Measurements from ENCODE around the gene DTX3L. TPM values are rescaled to one million over a fixed set of nuclear protein-coding genes. Genes with fewer than 3 reads are reported as not detected.
A peak's percentile ranks its signal among the peaks of the same experiment; 100 is the strongest.

DTX3L gene
- total and polyA plus RNA-seq, 2 of the 13 experiments (the other 11 are each of a cell fraction or from before 2014, with no cell fraction given), result 2.5 to 10.9 TPM

GRCh38 chr3:122572940-122573412 lies 8.8 kb downstream of the DTX3L start (continued):
- TF ChIP-seq ZNF646 (CRISPR knock-in tag; IDR thresholded peaks at IDR 0.05) (no peak), NFYB (CRISPR knock-in tag; IDR thresholded peaks at IDR 0.05) (no peak), ZNF670 (CRISPR knock-in tag; IDR thresholded peaks at IDR 0.05; ENCODE audit: borderline replicate concordance) (no peak), FOXA3 (CRISPR knock-in tag; IDR thresholded peaks at IDR 0.05) (peak; percentile 66), SUZ12 (IDR thresholded peaks at IDR 0.05; ENCODE audit: low read depth, low read length) (no peak), PTBP1 (IDR thresholded peaks at IDR 0.05; ENCODE audit: low read depth, low read length, poor library complexity, severe bottlenecking) (no peak), ZNF883 (CRISPR knock-in tag; IDR thresholded peaks at IDR 0.05; ENCODE audit: not compliant biosample characterization) (no peak), PAX8 (CRISPR knock-in tag; IDR thresholded peaks at IDR 0.05; ENCODE audit: borderline replicate concordance) (no peak), ZFP1 (CRISPR knock-in tag; IDR thresholded peaks at IDR 0.05) (no peak), HHEX (CRISPR knock-in tag; IDR thresholded peaks at IDR 0.05) (no peak), FOXC1 (CRISPR knock-in tag; IDR thresholded peaks at IDR 0.05; ENCODE audit: borderline replicate concordance) (no peak), KDM5B (CRISPR knock-in tag; IDR thresholded peaks at IDR 0.05; ENCODE audit: borderline replicate concordance) (no peak), MIER2 (CRISPR knock-in tag; IDR thresholded peaks at IDR 0.05) (no peak), KLF9 (CRISPR knock-in tag; IDR thresholded peaks at IDR 0.05; ENCODE audit: low read depth) (no peak), ZNF713 (CRISPR knock-in tag; IDR thresholded peaks at IDR 0.05) (no peak), HMG20B (CRISPR knock-in tag; conservative IDR thresholded peaks at IDR 0.05) (0 out of 2 replicates have a peak, but pooled peaks have one; percentile 52), NFYC (CRISPR knock-in tag; IDR thresholded peaks at IDR 0.05) (no peak), ISX (CRISPR knock-in tag; conservative IDR thresholded peaks at IDR 0.05) (no peak), ZBTB14 (CRISPR knock-in tag; IDR thresholded peaks at IDR 0.05) (no peak), ZKSCAN8 (CRISPR knock-in tag; IDR thresholded peaks at IDR 0.05; ENCODE audit: borderline replicate concordance) (no peak), NCOA5 (CRISPR knock-in tag; IDR thresholded peaks at IDR 0.05) (no peak), FOXO1 (CRISPR knock-in tag; IDR thresholded peaks at IDR 0.05) (no peak; the same call in 1 of the 2 replicates), ARNT (IDR thresholded peaks at IDR 0.05) (no peak), SNAI1 (CRISPR knock-in tag; IDR thresholded peaks at IDR 0.05; ENCODE audit: borderline replicate concordance) (no peak), MXD4 (CRISPR knock-in tag; IDR thresholded peaks at IDR 0.05) (no peak), SMAD1 (CRISPR knock-in tag; IDR thresholded peaks at IDR 0.05; ENCODE audit: borderline replicate concordance, low read depth) (no peak), ZMYM4 (CRISPR knock-in tag; IDR thresholded peaks at IDR 0.05) (peak; percentile 60), DR1 (CRISPR knock-in tag; IDR thresholded peaks at IDR 0.05) (no peak)

Measured in HepG2 (cell line).